HG03095 (cell line): ENCODE results near the gene MGAT5B.

Experiments used
- ATAC-seq: cut with Tn5 transposase; IDR thresholded peaks from one replicate; pipeline ENCODE4 v1.9.1; 2021; ENCODE audit warnings: moderate library complexity; ENCODE audit not compliant: unreplicated experiment

MGAT5B gene

GRCh38 chr17:76946772-76947135 is 78.5 kb downstream of the MGAT5B start:
- ATAC-seq, result no peak

GRCh38 chr17:76947309-76947708 is 79.1 kb downstream of the MGAT5B start:
- no peak for ATAC-seq

GRCh38 chr17:76947771-76948170 is 79.6 kb downstream of the MGAT5B start:
- no peak for ATAC-seq

- no peak for ATAC-seq
These were observed 80.1 kb downstream of the MGAT5B start for GRCh38 chr17:76948301-76948700.

- no peak for ATAC-seq
These were observed 80.6 kb downstream of the MGAT5B start for GRCh38 chr17:76948726-76949342.

GRCh38 chr17:76949913-76950695 is 81.9 kb downstream of the MGAT5B start:
- no peak for ATAC-seq

- ATAC-seq, result no peak
These were observed 83.2 kb downstream of the MGAT5B start for GRCh38 chr17:76951375-76951905.

- no peak for ATAC-seq
These were observed 84.2 kb downstream of the MGAT5B start for GRCh38 chr17:76952402-76952801.

- no peak for ATAC-seq
These were observed 84.9 kb downstream of the MGAT5B start for GRCh38 chr17:76953066-76953465.

- ATAC-seq, result no peak
These were observed 85.7 kb downstream of the MGAT5B start for GRCh38 chr17:76953946-76954345.

GRCh38 chr17:76955191-76955590 is 87.0 kb downstream of the MGAT5B start:
- ATAC-seq, result no peak

- ATAC-seq, result no peak
These were observed 88.8 kb downstream of the MGAT5B start for GRCh38 chr17:76956846-76957540.

GRCh38 chr17:76957678-76958464 is 89.7 kb downstream of the MGAT5B start:
- no peak for ATAC-seq

GRCh38 chr17:76958974-76959373 is 90.8 kb downstream of the MGAT5B start:
- ATAC-seq, result no peak

GRCh38 chr17:76961869-76962268 is 93.7 kb downstream of the MGAT5B start:
- no peak for ATAC-seq

- no peak for ATAC-seq
These were observed 94.7 kb downstream of the MGAT5B start for GRCh38 chr17:76962858-76963257.

GRCh38 chr17:76966016-76966415 is 97.8 kb downstream of the MGAT5B start:
- ATAC-seq, result no peak

GRCh38 chr17:76966486-76967181 is 98.4 kb downstream of the MGAT5B start:
- no peak for ATAC-seq

GRCh38 chr17:76967762-76968161 is 99.6 kb downstream of the MGAT5B start:
- no peak for ATAC-seq
